ENCODE results near the gene DPH3. TPM values are rescaled to one million over a fixed set of nuclear protein-coding genes. Genes with fewer than 3 reads are reported as not detected.

Gene DPH3
- total and polyA plus RNA-seq, 2 donors (not counting 3 experiments of a cell fraction or from before 2014, with no cell fraction given): 7.7 to 28.7 TPM

DNA sequence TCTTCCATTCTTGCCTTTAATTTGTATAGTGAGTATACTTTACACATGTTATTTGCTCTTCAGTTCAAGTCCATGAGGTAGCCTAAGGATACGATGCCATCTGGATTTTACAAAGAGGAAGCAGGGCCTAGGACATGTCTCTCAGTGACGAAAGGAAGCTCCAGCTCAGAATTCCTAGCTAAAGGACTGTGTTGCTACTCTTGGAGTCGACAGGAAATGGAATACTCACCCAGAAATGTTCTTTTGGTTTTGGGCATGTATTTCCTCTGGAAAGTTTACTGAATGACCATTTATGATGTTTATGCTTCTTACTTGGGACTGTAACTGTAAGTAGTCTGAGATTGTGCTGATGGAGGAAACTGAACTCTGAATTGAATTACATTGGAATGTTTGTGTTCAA lies 12.7 kb upstream of the DPH3 start:
- peak overlapping the region; percentile 50 for H3K27ac ChIP-seq (ENCODE audit: insufficient read depth, low read depth, low read length)

DNA sequence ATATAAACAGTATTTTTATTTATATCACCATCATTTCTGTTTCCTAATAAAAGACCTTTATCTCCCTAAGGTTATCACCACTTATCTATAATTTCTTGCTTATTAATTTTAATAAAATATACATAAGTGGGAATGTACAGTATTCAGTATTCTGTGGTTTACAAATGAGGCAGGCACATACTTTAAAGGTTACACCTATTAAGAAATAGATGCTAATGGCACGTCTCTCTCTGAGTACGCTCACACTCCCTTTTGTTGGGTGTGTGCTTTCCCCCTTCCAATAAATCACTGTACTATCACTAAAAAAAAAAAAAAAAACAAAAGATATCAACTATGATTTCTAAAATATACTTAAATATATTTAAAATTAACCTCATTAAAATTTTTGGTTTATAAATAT lies 9.1 kb upstream of the DPH3 start:
- Histone ChIP-seq H3K27ac (ENCODE audit: insufficient read depth, low read depth, low read length) (no peak overlapping the region), H3K9me3 (replicated peaks; ENCODE audit: control insufficient read depth, insufficient read depth, low read length) (no peaks in the 10 kb centered on the region), H3K9ac (replicated peaks; ENCODE audit: extremely low read depth, insufficient read depth, low read length) (no peak overlapping the region), H3K79me2 (ENCODE audit: control insufficient read depth, insufficient read depth, low read length) (peaks cover 2% of the 10 kb centered on the region), H3K4me2 (ENCODE audit: insufficient read depth, low read length) (no peak overlapping the region), H3K9me1 (replicated peaks; ENCODE audit: control insufficient read depth, extremely low read depth, insufficient read depth, low read length) (no peaks in the 10 kb centered on the region), H3K4me1 (ENCODE audit: control insufficient read depth, extremely low read depth, insufficient read depth, low read length) (peaks cover 10% of the 10 kb centered on the region), H4K20me1 (replicated peaks; ENCODE audit: control insufficient read depth, extremely low read depth, insufficient read depth, low read length) (no peaks in the 10 kb centered on the region), H3K36me3 (ENCODE audit: control insufficient read depth in 2 of 2, extremely low read depth in 1 of 2, insufficient read depth in 2 of 2, low read length in 2 of 2) (peaks cover 0 to 5% of the 10 kb centered on the region in 2 experiments), H2AFZ (ENCODE audit: low read depth, low read length) (no peak overlapping the region), H3K27me3 (ENCODE audit: control insufficient read depth in 2 of 2, insufficient read depth in 2 of 2, low read length in 2 of 2) (no peaks in the 10 kb centered on the region), H3K4me3 (replicated peaks in 1 of 3; ENCODE audit: insufficient read depth in 1 of 3, low read depth in 1 of 3, low read length in 3 of 3) (no peak overlapping the region)
- ChIA-PET CTCF (interaction anchor here (2.0 kb wide), 1 partner anchor 16 kb away, joined by 6 read pairs; no protein-coding TSS in a partner anchor), POLR2A (no interaction called here)
- FAIRE-seq (no peak), DNase-seq (ENCODE audit: low read depth, low spot score) (no peak)
- TF ChIP-seq, protein P1, sequence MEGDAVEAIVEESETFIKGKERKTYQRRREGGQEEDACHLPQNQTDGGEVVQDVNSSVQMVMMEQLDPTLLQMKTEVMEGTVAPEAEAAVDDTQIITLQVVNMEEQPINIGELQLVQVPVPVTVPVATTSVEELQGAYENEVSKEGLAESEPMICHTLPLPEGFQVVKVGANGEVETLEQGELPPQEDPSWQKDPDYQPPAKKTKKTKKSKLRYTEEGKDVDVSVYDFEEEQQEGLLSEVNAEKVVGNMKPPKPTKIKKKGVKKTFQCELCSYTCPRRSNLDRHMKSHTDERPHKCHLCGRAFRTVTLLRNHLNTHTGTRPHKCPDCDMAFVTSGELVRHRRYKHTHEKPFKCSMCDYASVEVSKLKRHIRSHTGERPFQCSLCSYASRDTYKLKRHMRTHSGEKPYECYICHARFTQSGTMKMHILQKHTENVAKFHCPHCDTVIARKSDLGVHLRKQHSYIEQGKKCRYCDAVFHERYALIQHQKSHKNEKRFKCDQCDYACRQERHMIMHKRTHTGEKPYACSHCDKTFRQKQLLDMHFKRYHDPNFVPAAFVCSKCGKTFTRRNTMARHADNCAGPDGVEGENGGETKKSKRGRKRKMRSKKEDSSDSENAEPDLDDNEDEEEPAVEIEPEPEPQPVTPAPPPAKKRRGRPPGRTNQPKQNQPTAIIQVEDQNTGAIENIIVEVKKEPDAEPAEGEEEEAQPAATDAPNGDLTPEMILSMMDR (IDR thresholded peaks at IDR 0.05; ENCODE audit: extremely low read depth in 1 of 2, insufficient read depth in 1 of 2, low read depth in 1 of 2, low read length in 2 of 2): no peak
- TF ChIP-seq MYC (IDR thresholded peaks at IDR 0.05; ENCODE audit: low read depth, low read length): no peak
- no peak for TF ChIP-seq POLR2A (IDR thresholded peaks at IDR 0.05; ENCODE audit: low read depth, low read length)
- TF ChIP-seq JUN (IDR thresholded peaks at IDR 0.05; ENCODE audit: borderline replicate concordance, insufficient read depth, insufficient read length, low read depth): no peak
- TF ChIP-seq FOS (IDR thresholded peaks at IDR 0.05; ENCODE audit: borderline replicate concordance, insufficient read depth, low read length): no peak
- TF ChIP-seq, protein P2, sequence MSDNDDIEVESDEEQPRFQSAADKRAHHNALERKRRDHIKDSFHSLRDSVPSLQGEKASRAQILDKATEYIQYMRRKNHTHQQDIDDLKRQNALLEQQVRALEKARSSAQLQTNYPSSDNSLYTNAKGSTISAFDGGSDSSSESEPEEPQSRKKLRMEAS (IDR thresholded peaks at IDR 0.05; ENCODE audit: insufficient read depth, insufficient read length): no peak
- TF ChIP-seq GATA2 (IDR thresholded peaks at IDR 0.05; ENCODE audit: insufficient read depth, insufficient read length, low read depth, low read length): no peak
- TF ChIP-seq POLR2AphosphoS5 (IDR thresholded peaks at IDR 0.05; ENCODE audit: insufficient read depth, low read depth, low read length): no peak
- TF ChIP-seq EZH2 (IDR thresholded peaks at IDR 0.05; ENCODE audit: borderline replicate concordance, low read depth, low read length, severe bottlenecking): no peak
- no TSS peak for BruUV-seq (replicated peaks)
- dilution Hi-C loops (cut with MboI; ENCODE audit: extremely low pct_ligation_motif_present, low sequenced_read_pairs) (no loop called here), intact Hi-C loops (cut with micrococcal nuclease) (no loop called here)

More for the DNA sequence above, 12.7 kb upstream of the DPH3 start:
- DNase-seq (ENCODE audit: low read depth, low spot score): peak; percentile 30
- intact Hi-C loops (cut with micrococcal nuclease): loop anchor here (1.0 kb wide), 1 partner anchor 12 kb away; the partner anchor contains the start of gene OXNAD1
- H3K36me3 ChIP-seq (ENCODE audit: control insufficient read depth in 2 of 2, extremely low read depth in 1 of 2, insufficient read depth in 2 of 2, low read length in 2 of 2): no peaks in the 10 kb centered on the region
- no TSS peak for BruUV-seq (replicated peaks)
- peak overlapping the region; percentile 31 for H3K4me2 ChIP-seq (ENCODE audit: insufficient read depth, low read length)
- H2AFZ ChIP-seq (ENCODE audit: low read depth, low read length): peak overlapping the region; percentile 19
- no peak overlapping the region for H3K9ac ChIP-seq (replicated peaks; ENCODE audit: extremely low read depth, insufficient read depth, low read length)
- dilution Hi-C loops (cut with MboI; ENCODE audit: extremely low pct_ligation_motif_present, low sequenced_read_pairs): no loop called here
- no peaks in the 10 kb centered on the region for H3K9me3 ChIP-seq (replicated peaks; ENCODE audit: control insufficient read depth, insufficient read depth, low read length)
- H3K4me1 ChIP-seq (ENCODE audit: control insufficient read depth, extremely low read depth, insufficient read depth, low read length): peaks cover 24% of the 10 kb centered on the region
- no peaks in the 10 kb centered on the region for H3K27me3 ChIP-seq (ENCODE audit: control insufficient read depth in 2 of 2, insufficient read depth in 2 of 2, low read length in 2 of 2)
- POLR2A ChIA-PET: no interaction called here
- H3K9me1 ChIP-seq (replicated peaks; ENCODE audit: control insufficient read depth, extremely low read depth, insufficient read depth, low read length): no peaks in the 10 kb centered on the region
- no peaks in the 10 kb centered on the region for H4K20me1 ChIP-seq (replicated peaks; ENCODE audit: control insufficient read depth, extremely low read depth, insufficient read depth, low read length)
- CTCF ChIA-PET: interaction anchor here (0.8 to 2.0 kb wide), 4 partner anchors 9 to 273 kb away, joined by 3 to 18 read pairs (median 10); no protein-coding TSS in a partner anchor
- H3K79me2 ChIP-seq (ENCODE audit: control insufficient read depth, insufficient read depth, low read length): no peaks in the 10 kb centered on the region
- TF ChIP-seq FOS (IDR thresholded peaks at IDR 0.05; ENCODE audit: borderline replicate concordance, insufficient read depth, low read length): peak; percentile 11
- TF ChIP-seq EZH2 (IDR thresholded peaks at IDR 0.05; ENCODE audit: borderline replicate concordance, low read depth, low read length, severe bottlenecking): no peak
- FAIRE-seq: peak; percentile 82
- no peak overlapping the region for H3K4me3 ChIP-seq (replicated peaks in 1 of 3; ENCODE audit: insufficient read depth in 1 of 3, low read depth in 1 of 3, low read length in 3 of 3)
